ENCODE measurements around the gene PLXNB2. TPM values are rescaled to one million over a fixed set of nuclear protein-coding genes. Genes with fewer than 3 reads are reported as not detected.
A peak's percentile ranks its signal among the peaks of the same experiment; 100 is the strongest.
"Not testable (repeated sequence)": the region's sequence is repeated elsewhere in the genome, so short reads cannot be mapped to it uniquely, and the experiment has no call there.

Gene PLXNB2
- total RNA-seq, 1 experiment from 2014 or later: 155 TPM

DNA sequence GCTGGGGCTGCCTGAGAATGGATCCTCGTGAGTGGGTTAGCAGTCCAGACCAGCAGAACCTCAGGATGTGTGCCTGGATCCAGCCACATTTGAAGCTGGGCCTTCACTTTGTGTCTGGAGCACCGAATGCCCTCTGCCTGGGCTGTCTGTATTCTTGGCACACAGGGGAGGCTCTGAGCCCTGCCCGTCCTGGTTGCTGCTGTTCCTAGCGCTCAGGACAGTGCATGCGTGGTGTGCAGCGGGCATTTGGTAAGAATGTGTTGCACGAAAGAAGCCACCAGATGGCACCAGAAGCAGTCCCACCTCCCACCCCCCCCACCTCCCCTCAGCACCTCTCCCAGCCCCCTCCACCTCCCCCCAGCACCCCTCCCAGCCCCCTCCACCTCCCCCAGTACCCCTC, 33.1 kb downstream of the PLXNB2 start:
- TF ChIP-seq EZH2 (IDR thresholded peaks at IDR 0.05; ENCODE audit: borderline replicate concordance, low read depth, low read length, poor library complexity, severe bottlenecking): no peak
- TF ChIP-seq, protein P1, sequence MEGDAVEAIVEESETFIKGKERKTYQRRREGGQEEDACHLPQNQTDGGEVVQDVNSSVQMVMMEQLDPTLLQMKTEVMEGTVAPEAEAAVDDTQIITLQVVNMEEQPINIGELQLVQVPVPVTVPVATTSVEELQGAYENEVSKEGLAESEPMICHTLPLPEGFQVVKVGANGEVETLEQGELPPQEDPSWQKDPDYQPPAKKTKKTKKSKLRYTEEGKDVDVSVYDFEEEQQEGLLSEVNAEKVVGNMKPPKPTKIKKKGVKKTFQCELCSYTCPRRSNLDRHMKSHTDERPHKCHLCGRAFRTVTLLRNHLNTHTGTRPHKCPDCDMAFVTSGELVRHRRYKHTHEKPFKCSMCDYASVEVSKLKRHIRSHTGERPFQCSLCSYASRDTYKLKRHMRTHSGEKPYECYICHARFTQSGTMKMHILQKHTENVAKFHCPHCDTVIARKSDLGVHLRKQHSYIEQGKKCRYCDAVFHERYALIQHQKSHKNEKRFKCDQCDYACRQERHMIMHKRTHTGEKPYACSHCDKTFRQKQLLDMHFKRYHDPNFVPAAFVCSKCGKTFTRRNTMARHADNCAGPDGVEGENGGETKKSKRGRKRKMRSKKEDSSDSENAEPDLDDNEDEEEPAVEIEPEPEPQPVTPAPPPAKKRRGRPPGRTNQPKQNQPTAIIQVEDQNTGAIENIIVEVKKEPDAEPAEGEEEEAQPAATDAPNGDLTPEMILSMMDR (conservative IDR thresholded peaks at IDR 0.05; ENCODE audit: low read depth, low read length): peak; percentile 45
- intact Hi-C loops (cut with micrococcal nuclease; ENCODE audit: unreplicated experiment): loop anchor here (10.0 kb wide), 1 partner anchor 220 kb away; no protein-coding TSS in a partner anchor
- peak; percentile 78 for DNase-seq (ENCODE audit: low spot score)

DNA sequence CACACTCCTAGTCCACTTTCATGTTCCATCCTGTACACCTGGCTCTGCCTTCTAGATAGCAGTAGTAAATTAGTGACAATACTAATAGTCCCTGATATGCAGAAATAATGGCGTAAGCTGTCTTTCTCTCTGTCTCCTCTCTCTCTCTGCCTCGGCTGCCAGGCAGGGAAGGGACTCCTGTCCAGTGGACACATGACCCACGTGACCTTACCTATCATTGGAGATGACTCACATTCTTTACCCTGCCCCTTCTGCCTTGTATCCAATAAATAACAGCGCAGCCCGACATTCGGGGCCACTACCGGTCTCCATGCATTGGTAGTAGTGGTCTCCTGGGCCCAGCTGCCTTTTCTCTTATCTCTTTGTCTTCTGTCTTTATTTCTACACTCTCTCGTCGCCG, 33.7 kb downstream of the PLXNB2 start:
- H3K27me3 ChIP-seq (replicated peaks; ENCODE audit: insufficient read depth, low read depth, low read length, poor library complexity); BruUV-seq (replicated peaks); POLR2A ChIA-PET (ENCODE audit: low non-redundant PET); H3K9me3 ChIP-seq (ENCODE audit: low read depth, low read length, poor library complexity, severe bottlenecking); CTCF ChIA-PET; DNase-seq (ENCODE audit: low spot score); H3K4me3 ChIP-seq (ENCODE audit: low read depth, low read length, poor library complexity, severe bottlenecking): not testable (repeated sequence)
- intact Hi-C loops (cut with micrococcal nuclease; ENCODE audit: unreplicated experiment): loop anchor here (10.0 kb wide), 1 partner anchor 221 kb away; no protein-coding TSS in a partner anchor
- H3K4me1 ChIP-seq (ENCODE audit: insufficient read depth, low read length, poor library complexity, severe bottlenecking): peaks cover 35% of the 10 kb centered on the region
- peak overlapping the region; percentile 10 for H3K27ac ChIP-seq (ENCODE audit: low read depth, low read length, poor library complexity, severe bottlenecking)
- H3K36me3 ChIP-seq (ENCODE audit: insufficient read depth, low read length, poor library complexity, severe bottlenecking): peaks cover 41% of the 10 kb centered on the region

More for the DNA sequence above, 33.1 kb downstream of the PLXNB2 start:
- ChIA-PET CTCF (no interaction called here), POLR2A (ENCODE audit: low non-redundant PET) (no interaction called here)
- H3K27me3 ChIP-seq (replicated peaks; ENCODE audit: insufficient read depth, low read depth, low read length, poor library complexity): no peaks in the 10 kb centered on the region
- H3K4me1 ChIP-seq (ENCODE audit: insufficient read depth, low read length, poor library complexity, severe bottlenecking): peaks cover 30% of the 10 kb centered on the region
- H3K4me3 ChIP-seq (ENCODE audit: low read depth, low read length, poor library complexity, severe bottlenecking): no peak overlapping the region
- H3K9me3 ChIP-seq (ENCODE audit: low read depth, low read length, poor library complexity, severe bottlenecking): no peaks in the 10 kb centered on the region
- peaks cover 46% of the 10 kb centered on the region for H3K36me3 ChIP-seq (ENCODE audit: insufficient read depth, low read length, poor library complexity, severe bottlenecking)
- H3K27ac ChIP-seq (ENCODE audit: low read depth, low read length, poor library complexity, severe bottlenecking): peak overlapping the region; percentile 10
- BruUV-seq (replicated peaks): no TSS peak

DNA sequence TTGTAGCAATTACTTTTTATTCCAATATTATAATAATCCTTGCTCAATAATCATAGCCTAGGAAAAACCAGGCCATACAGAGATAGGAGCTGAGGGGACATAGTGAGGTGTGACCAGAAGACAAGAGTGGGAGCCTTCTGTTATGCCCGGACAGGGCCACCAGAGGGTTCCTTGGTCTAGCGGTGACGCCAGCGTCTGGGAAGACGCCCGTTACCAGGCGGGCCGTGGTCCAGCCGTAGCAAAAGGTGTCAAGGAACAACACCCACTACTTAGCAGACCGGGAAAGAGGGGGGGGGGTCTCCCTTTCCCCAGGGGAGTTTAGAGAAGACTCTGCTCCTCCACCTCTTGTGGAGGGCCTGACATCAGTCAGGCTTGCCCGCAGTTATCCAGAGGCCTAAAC, 34.1 kb downstream of the PLXNB2 start:
- DNase-seq (ENCODE audit: low spot score); H3K27me3 ChIP-seq (replicated peaks; ENCODE audit: insufficient read depth, low read depth, low read length, poor library complexity); H3K9me3 ChIP-seq (ENCODE audit: low read depth, low read length, poor library complexity, severe bottlenecking); CTCF ChIA-PET; BruUV-seq (replicated peaks); POLR2A ChIA-PET (ENCODE audit: low non-redundant PET); H3K4me3 ChIP-seq (ENCODE audit: low read depth, low read length, poor library complexity, severe bottlenecking); H3K27ac ChIP-seq (ENCODE audit: low read depth, low read length, poor library complexity, severe bottlenecking): not testable (repeated sequence)
- intact Hi-C loops (cut with micrococcal nuclease; ENCODE audit: unreplicated experiment): loop anchor here (10.0 kb wide), 1 partner anchor 221 kb away; no protein-coding TSS in a partner anchor
- H3K4me1 ChIP-seq (ENCODE audit: insufficient read depth, low read length, poor library complexity, severe bottlenecking): peaks cover 39% of the 10 kb centered on the region
- peaks cover 37% of the 10 kb centered on the region for H3K36me3 ChIP-seq (ENCODE audit: insufficient read depth, low read length, poor library complexity, severe bottlenecking)

DNA sequence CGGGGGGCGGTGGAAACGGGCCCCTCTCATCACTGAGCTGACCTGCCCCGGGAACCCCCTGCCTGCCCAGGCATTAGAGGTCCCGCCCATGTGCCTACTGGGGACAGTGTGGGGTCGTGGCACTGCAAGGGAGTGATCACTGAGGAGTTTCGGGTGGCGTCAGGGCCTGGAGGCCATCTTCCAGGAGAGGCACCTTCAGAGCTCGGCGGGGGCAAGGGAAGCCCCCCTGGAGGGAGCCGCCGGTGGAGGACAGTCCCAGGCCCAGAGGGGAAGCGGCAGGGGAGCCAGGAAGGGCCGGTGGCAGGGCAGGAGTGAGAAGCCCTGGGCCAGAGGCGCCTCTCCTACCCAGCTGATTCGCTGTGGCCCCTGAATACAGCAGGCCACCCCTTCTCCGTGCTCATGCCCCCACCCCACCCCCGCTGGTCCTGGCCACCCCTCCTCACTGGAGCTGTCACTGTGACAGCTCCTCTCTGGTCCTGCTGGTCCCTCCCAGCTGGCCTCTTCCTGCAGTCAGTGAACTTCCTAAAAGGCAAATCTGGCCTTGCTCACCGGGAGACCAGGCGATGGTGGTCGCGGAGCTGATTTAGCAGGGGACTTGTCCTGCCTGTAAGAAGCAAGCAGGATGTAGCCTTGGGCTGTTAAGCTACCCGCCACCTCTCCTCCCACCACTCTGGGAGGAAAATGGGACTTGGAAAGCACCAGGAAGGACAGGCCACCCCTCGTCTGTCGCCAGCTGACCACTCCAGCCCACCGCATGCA, 35.2 kb downstream of the PLXNB2 start:
- TF ChIP-seq, protein P1 (conservative IDR thresholded peaks at IDR 0.05; ENCODE audit: low read depth, low read length): no peak
- no peak for TF ChIP-seq EZH2 (IDR thresholded peaks at IDR 0.05; ENCODE audit: borderline replicate concordance, low read depth, low read length, poor library complexity, severe bottlenecking)
- Histone ChIP-seq H3K4me3 (ENCODE audit: low read depth, low read length, poor library complexity, severe bottlenecking) (no peak overlapping the region), H3K36me3 (ENCODE audit: insufficient read depth, low read length, poor library complexity, severe bottlenecking) (peaks cover 25% of the 10 kb centered on the region), H3K9me3 (ENCODE audit: low read depth, low read length, poor library complexity, severe bottlenecking) (no peaks in the 10 kb centered on the region), H3K27me3 (replicated peaks; ENCODE audit: insufficient read depth, low read depth, low read length, poor library complexity) (no peaks in the 10 kb centered on the region), H3K27ac (ENCODE audit: low read depth, low read length, poor library complexity, severe bottlenecking) (no peak overlapping the region), H3K4me1 (ENCODE audit: insufficient read depth, low read length, poor library complexity, severe bottlenecking) (peaks cover 45% of the 10 kb centered on the region)
- ChIA-PET CTCF (interaction anchor here (0.9 kb wide), 1 partner anchor 69 kb away, joined by 3 read pairs; no protein-coding TSS in a partner anchor), POLR2A (ENCODE audit: low non-redundant PET) (interaction anchor here (0.6 kb wide), 1 partner anchor 61 kb away, joined by 8 read pairs; no protein-coding TSS in a partner anchor)
- DNase-seq (ENCODE audit: low spot score): no peak
- no TSS peak for BruUV-seq (replicated peaks)
- intact Hi-C loops (cut with micrococcal nuclease; ENCODE audit: unreplicated experiment): loop anchor here (10.0 kb wide), 1 partner anchor 223 kb away; no protein-coding TSS in a partner anchor

Measured in A673 (cell line).